ENCODE data around the gene SYCP2L. TPM values are rescaled to one million over a fixed set of nuclear protein-coding genes. Genes with fewer than 3 reads are reported as not detected.

The SYCP2L gene
- polyA plus RNA-seq, 1 donor (not counting 4 experiments of a cell fraction or from before 2014, with no cell fraction given): 1.3 TPM

GRCh38 chr6:10939840-10940239 is 53.0 kb downstream of the SYCP2L start:
- H3K4me2 ChIP-seq (ENCODE audit: control insufficient read depth, extremely low read depth, insufficient read depth, low read depth, low read length): no peak overlapping the region
- FAIRE-seq: no peak
- no peak overlapping the region for H3K27ac ChIP-seq (ENCODE audit: control insufficient read depth, insufficient read depth, low read length)
- no peaks in the 10 kb centered on the region for H3K9me3 ChIP-seq (ENCODE audit: control insufficient read depth, low read depth, low read length)
- dilution Hi-C loops (cut with MboI; ENCODE audit: extremely low pct_ligation_motif_present, low sequenced_read_pairs): no loop called here
- no peaks in the 10 kb centered on the region for H3K36me3 ChIP-seq (ENCODE audit: control insufficient read depth in 2 of 2, extremely low read depth in 1 of 2, insufficient read depth in 2 of 2, low read length in 2 of 2)
- no peak overlapping the region for H3K9ac ChIP-seq (ENCODE audit: control insufficient read depth, extremely low read depth, insufficient read depth, low read length)
- H3K9me1 ChIP-seq (ENCODE audit: control insufficient read depth, extremely low read depth, insufficient read depth, low read length): no peaks in the 10 kb centered on the region
- H3K79me2 ChIP-seq (ENCODE audit: control insufficient read depth, insufficient read depth, low read length): no peaks in the 10 kb centered on the region
- H2AFZ ChIP-seq (ENCODE audit: control insufficient read depth, low read length): no peak overlapping the region
- no peak overlapping the region for H3K4me3 ChIP-seq (ENCODE audit: control insufficient read depth in 2 of 3, extremely low read depth in 1 of 3, insufficient read depth in 2 of 3, low read depth in 1 of 3, low read length in 3 of 3)
- no peak for TF ChIP-seq EZH2 (IDR thresholded peaks at IDR 0.05; ENCODE audit: low read length)
- TF ChIP-seq CTCF (optimal IDR thresholded peaks at IDR 0.05 in 1 of 3, IDR thresholded peaks at IDR 0.05 in 1 of 3, conservative IDR thresholded peaks at IDR 0.05 in 1 of 3; ENCODE audit: extremely low read depth in 1 of 3, insufficient read depth in 2 of 3, low read length in 3 of 3): no peak
- no peaks in the 10 kb centered on the region for H4K20me1 ChIP-seq (ENCODE audit: control insufficient read depth, extremely low read depth, insufficient read depth, low read length)
- no peaks in the 10 kb centered on the region for H3K4me1 ChIP-seq (ENCODE audit: control insufficient read depth, extremely low read depth, insufficient read depth, low read length)
- H3K27me3 ChIP-seq (ENCODE audit: control insufficient read depth, extremely low read depth, insufficient read depth, low read length): no peaks in the 10 kb centered on the region
- no peak for DNase-seq (ENCODE audit: low read depth, low spot score)

GRCh38 chr6:10945845-10946244 is 59.0 kb downstream of the SYCP2L start:
- H3K36me3 ChIP-seq (ENCODE audit: control insufficient read depth in 2 of 2, extremely low read depth in 1 of 2, insufficient read depth in 2 of 2, low read length in 2 of 2): no peaks in the 10 kb centered on the region

More at GRCh38 chr6:10945845-10946244, 59.0 kb downstream of the SYCP2L start:
- TF ChIP-seq EZH2 (IDR thresholded peaks at IDR 0.05; ENCODE audit: low read length) (no peak), CTCF (optimal IDR thresholded peaks at IDR 0.05 in 1 of 3, IDR thresholded peaks at IDR 0.05 in 1 of 3, conservative IDR thresholded peaks at IDR 0.05 in 1 of 3; ENCODE audit: extremely low read depth in 1 of 3, insufficient read depth in 2 of 3, low read length in 3 of 3) (no peak)
- H3K4me3 ChIP-seq (ENCODE audit: control insufficient read depth in 2 of 3, extremely low read depth in 1 of 3, insufficient read depth in 2 of 3, low read depth in 1 of 3, low read length in 3 of 3): no peak overlapping the region
- no peaks in the 10 kb centered on the region for H3K9me3 ChIP-seq (ENCODE audit: control insufficient read depth, low read depth, low read length)
- H4K20me1 ChIP-seq (ENCODE audit: control insufficient read depth, extremely low read depth, insufficient read depth, low read length): no peaks in the 10 kb centered on the region
- H3K27me3 ChIP-seq (ENCODE audit: control insufficient read depth, extremely low read depth, insufficient read depth, low read length): no peaks in the 10 kb centered on the region
- no peaks in the 10 kb centered on the region for H3K9me1 ChIP-seq (ENCODE audit: control insufficient read depth, extremely low read depth, insufficient read depth, low read length)
- dilution Hi-C loops (cut with MboI; ENCODE audit: extremely low pct_ligation_motif_present, low sequenced_read_pairs): no loop called here
- H3K4me1 ChIP-seq (ENCODE audit: control insufficient read depth, extremely low read depth, insufficient read depth, low read length): no peaks in the 10 kb centered on the region
- H3K27ac ChIP-seq (ENCODE audit: control insufficient read depth, insufficient read depth, low read length): no peak overlapping the region
- H3K79me2 ChIP-seq (ENCODE audit: control insufficient read depth, insufficient read depth, low read length): no peaks in the 10 kb centered on the region
- DNase-seq (ENCODE audit: low read depth, low spot score) (no peak), FAIRE-seq (no peak)
- no peak overlapping the region for H2AFZ ChIP-seq (ENCODE audit: control insufficient read depth, low read length)
- no peak overlapping the region for H3K9ac ChIP-seq (ENCODE audit: control insufficient read depth, extremely low read depth, insufficient read depth, low read length)
- H3K4me2 ChIP-seq (ENCODE audit: control insufficient read depth, extremely low read depth, insufficient read depth, low read depth, low read length): no peak overlapping the region

Measured in keratinocyte (primary cell).